MM.1S (cell line): ENCODE measurements around the gene AHNAK.

Source experiments
- DNase-seq: peaks from one replicate; pipeline ENCODE4 v3.0.0-alpha.2; 2015
- H2AFZ ChIP-seq: fragments of 300-600 bp; sonication (generic); 2 replicates; pipeline ENCODE4 v1.6.0; 2016; ENCODE audit warnings: antibody characterized with exemption, low read length
- H3F3A ChIP-seq: fragments of 300-600 bp; sonication (generic); 2 replicates; pipeline ENCODE4 v1.6.1; 2016; ENCODE audit warnings: mild to moderate bottlenecking, antibody characterized with exemption, low read length, moderate library complexity, mixed read lengths; ENCODE audit not compliant: insufficient read depth
- H3K27ac ChIP-seq: fragments of 300-600 bp; sonication (generic); 2 replicates; pipeline ENCODE4 v1.5.1; 2016; ENCODE audit warnings: mild to moderate bottlenecking, low read length
- H3K27me3 ChIP-seq: fragments of 300-600 bp; sonication (generic); replicated peaks from 2 replicates; pipeline ENCODE4 v1.6.0; 2016; ENCODE audit warnings: low read length; ENCODE audit not compliant: insufficient read depth
- H3K36me3 ChIP-seq: fragments of 300-600 bp; sonication (generic); replicated peaks from 2 replicates; pipeline ENCODE4 v1.6.1; 2016; ENCODE audit warnings: mild to moderate bottlenecking, low read length, mixed read lengths; ENCODE audit not compliant: insufficient read depth
- H3K4me1 ChIP-seq: fragments of 300-600 bp; sonication (generic); 2 replicates; pipeline ENCODE4 v1.6.1; 2016; ENCODE audit warnings: low read length, mixed read lengths
- H3K4me2 ChIP-seq: fragments of 300-600 bp; sonication (generic); 2 replicates; pipeline ENCODE4 v1.6.0; 2016; ENCODE audit warnings: low read depth, low read length
- H3K4me3 ChIP-seq: fragments of 300-600 bp; sonication (generic); 2 replicates; pipeline ENCODE4 v1.5.1; 2016; ENCODE audit warnings: low read length, mixed read lengths
- H3K79me2 ChIP-seq: fragments of 300-600 bp; sonication (generic); 2 replicates; pipeline ENCODE4 v1.6.1; 2016; ENCODE audit warnings: mixed run types, low read length, mixed read lengths
- H3K9ac ChIP-seq: fragments of 300-600 bp; sonication (generic); 2 replicates; pipeline ENCODE4 v1.6.1; 2016; ENCODE audit warnings: low read length, mixed read lengths
- H3K9me2 ChIP-seq: fragments of 300-600 bp; sonication (generic); replicated peaks from 2 replicates; pipeline ENCODE4 v1.6.1; 2016; ENCODE audit warnings: mild to moderate bottlenecking, low read length, mixed read lengths; ENCODE audit not compliant: insufficient read depth
- H3K9me3 ChIP-seq: fragments of 300-600 bp; sonication (generic); replicated peaks from 2 replicates; pipeline ENCODE4 v1.6.1; 2016; ENCODE audit warnings: mild to moderate bottlenecking, low read length, mixed read lengths; ENCODE audit not compliant: insufficient read depth
- H4K20me1 ChIP-seq: fragments of 300-600 bp; sonication (generic); 2 replicates; pipeline ENCODE4 v1.6.1; 2016; ENCODE audit warnings: mild to moderate bottlenecking, low read length, moderate library complexity, mixed read lengths; ENCODE audit not compliant: insufficient read depth
- EZH2 ChIP-seq: fragments of 300-600 bp; sonication (generic); optimal IDR thresholded peaks from 2 replicates; pipeline ENCODE3; 2017; ENCODE audit warnings: low read depth, mild to moderate bottlenecking, antibody characterized with exemption, low read length, mixed read lengths
- EZH2phosphoT487 ChIP-seq: fragments of 300-600 bp; sonication (generic); IDR thresholded peaks from 2 replicates; pipeline ENCODE4 v1.6.1; 2018; ENCODE audit warnings: antibody characterized with exemption, low read length
- TF ChIP-seq, protein P1 (sequence below): fragments of 300-600 bp; sonication (generic); IDR thresholded peaks from 2 replicates; pipeline ENCODE4 v1.5.1; 2016; ENCODE audit warnings: antibody characterized with exemption, low read length, mixed read lengths

The AHNAK gene

DNA sequence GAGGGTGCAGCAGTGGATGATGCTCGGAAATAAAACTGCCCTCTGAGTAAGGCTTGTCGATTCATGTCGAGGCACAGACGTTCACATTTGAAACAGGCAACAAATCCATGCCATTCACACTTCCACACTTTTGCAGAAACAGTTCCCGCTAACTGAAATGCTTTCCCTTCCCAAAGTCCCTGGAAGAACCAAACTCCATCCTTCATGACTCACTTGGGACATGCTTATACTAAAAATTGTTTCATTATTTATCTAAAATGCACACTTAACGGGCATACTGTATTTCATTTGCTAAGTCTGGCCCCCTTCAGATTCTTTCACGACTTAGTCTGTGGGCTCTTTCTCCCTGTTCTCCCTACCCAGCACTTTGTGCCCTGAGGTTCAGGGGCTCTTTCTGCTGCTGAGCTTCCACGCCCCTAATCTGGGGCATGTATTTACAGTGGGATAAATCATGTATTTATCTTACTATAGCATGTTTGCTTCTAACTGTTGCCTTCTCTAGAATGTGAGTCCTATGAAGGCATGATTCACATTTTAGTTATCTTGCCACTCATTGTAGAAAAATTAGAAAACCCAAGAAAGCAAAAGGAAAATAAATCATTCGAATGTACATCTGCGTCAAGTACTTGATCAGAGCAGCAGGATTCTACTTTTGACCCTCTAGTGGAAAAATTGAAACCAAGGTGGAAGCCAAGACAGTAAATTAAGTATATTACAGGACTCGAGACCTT, 115.3 kb downstream of the AHNAK start:
- Histone ChIP-seq H3K4me1 (peaks cover 10% of the 10 kb centered on the region; the same call in 1 of the 2 replicates), H3K9ac (no peak overlapping the region), H3K79me2 (no peaks in the 10 kb centered on the region), H3K4me2 (no peak overlapping the region), H3K27ac (no peak overlapping the region), H2AFZ (no peak overlapping the region), H3K4me3 (no peak overlapping the region), H3K9me3 (no peaks in the 10 kb centered on the region), H3K36me3 (no peaks in the 10 kb centered on the region), H3F3A (peaks cover 4% of the 10 kb centered on the region; the same call in 1 of the 2 replicates), H3K9me2 (no peaks in the 10 kb centered on the region), H4K20me1 (no peaks in the 10 kb centered on the region), H3K27me3 (no peaks in the 10 kb centered on the region)
- TF ChIP-seq, protein P1, sequence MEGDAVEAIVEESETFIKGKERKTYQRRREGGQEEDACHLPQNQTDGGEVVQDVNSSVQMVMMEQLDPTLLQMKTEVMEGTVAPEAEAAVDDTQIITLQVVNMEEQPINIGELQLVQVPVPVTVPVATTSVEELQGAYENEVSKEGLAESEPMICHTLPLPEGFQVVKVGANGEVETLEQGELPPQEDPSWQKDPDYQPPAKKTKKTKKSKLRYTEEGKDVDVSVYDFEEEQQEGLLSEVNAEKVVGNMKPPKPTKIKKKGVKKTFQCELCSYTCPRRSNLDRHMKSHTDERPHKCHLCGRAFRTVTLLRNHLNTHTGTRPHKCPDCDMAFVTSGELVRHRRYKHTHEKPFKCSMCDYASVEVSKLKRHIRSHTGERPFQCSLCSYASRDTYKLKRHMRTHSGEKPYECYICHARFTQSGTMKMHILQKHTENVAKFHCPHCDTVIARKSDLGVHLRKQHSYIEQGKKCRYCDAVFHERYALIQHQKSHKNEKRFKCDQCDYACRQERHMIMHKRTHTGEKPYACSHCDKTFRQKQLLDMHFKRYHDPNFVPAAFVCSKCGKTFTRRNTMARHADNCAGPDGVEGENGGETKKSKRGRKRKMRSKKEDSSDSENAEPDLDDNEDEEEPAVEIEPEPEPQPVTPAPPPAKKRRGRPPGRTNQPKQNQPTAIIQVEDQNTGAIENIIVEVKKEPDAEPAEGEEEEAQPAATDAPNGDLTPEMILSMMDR: no peak
- TF ChIP-seq EZH2phosphoT487: no peak
- no peak for TF ChIP-seq EZH2
- no peak for DNase-seq

DNA sequence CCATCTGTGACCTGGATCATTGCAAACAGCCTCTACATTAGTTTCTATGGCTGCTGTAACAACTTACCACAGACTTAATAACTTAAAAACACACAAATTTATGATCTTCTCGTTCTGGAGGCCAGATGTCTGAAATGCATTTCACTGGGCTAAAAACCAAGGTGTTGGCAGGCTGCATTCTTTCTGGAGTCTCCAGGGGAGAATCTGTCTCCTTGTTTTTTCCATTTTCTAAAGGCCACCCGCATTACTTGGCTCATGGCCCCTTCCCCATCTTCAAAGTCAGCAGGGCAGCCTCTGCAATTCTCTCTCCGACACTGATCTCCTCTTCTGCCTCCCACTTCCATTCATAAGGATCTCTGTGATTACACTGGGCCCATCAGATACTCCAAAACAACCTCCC, 116.2 kb downstream of the AHNAK start:
- peaks cover 6% of the 10 kb centered on the region; the same call in 1 of the 2 replicates for H3K4me1 ChIP-seq
- no peaks in the 10 kb centered on the region for H4K20me1 ChIP-seq
- no peak overlapping the region for H3K4me2 ChIP-seq
- no peaks in the 10 kb centered on the region for H3K36me3 ChIP-seq
- no peak overlapping the region for H3K9ac ChIP-seq
- no peaks in the 10 kb centered on the region for H3K9me3 ChIP-seq
- H3K79me2 ChIP-seq: no peaks in the 10 kb centered on the region
- no peak overlapping the region for H3K27ac ChIP-seq
- H3K4me3 ChIP-seq: no peak overlapping the region
- no peak for DNase-seq
- H3F3A ChIP-seq: no peaks in the 10 kb centered on the region
- H3K27me3 ChIP-seq: no peaks in the 10 kb centered on the region
- no peaks in the 10 kb centered on the region for H3K9me2 ChIP-seq
- TF ChIP-seq EZH2phosphoT487: no peak
- TF ChIP-seq, protein P1: no peak
- TF ChIP-seq EZH2: no peak
- H2AFZ ChIP-seq: no peak overlapping the region

DNA sequence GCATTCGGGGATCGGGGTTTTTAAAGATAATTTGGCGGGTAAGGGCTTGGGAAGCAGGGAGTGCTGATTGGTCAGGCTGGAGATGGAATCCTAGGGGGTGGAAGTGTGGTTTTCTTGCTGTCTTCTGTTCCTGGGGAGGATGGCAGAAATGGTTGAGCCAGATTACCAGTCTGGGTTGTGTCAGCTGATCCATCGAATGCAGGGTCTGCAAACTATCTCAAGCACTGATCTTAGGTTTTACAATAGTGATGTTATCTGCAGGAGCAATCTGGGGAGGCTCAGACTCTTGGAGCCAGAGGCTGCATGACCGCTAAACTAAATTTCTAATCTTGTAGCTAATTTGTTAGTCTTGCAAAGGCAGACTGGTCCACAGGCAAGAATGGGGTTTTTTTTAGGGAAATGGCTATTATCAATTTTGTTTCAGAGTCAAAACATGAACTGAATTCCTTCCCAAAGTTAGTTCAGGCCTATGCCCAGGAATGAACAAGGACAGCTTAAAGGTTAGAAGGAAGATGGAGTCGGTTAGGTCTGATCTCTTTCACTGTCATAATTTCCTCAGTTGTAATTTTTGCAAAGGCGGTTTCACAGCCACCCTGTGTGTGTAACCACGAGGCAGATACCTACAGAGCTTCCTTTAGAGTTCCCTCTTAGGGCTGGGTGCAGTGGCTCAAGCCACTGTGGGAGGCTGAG, 117.6 kb downstream of the AHNAK start:
- Histone ChIP-seq H3F3A (no peaks in the 10 kb centered on the region), H4K20me1 (no peaks in the 10 kb centered on the region), H2AFZ (no peak overlapping the region), H3K9me2 (no peaks in the 10 kb centered on the region), H3K79me2 (no peaks in the 10 kb centered on the region), H3K4me2 (no peak overlapping the region), H3K4me3 (no peak overlapping the region), H3K27me3 (no peaks in the 10 kb centered on the region), H3K9me3 (no peaks in the 10 kb centered on the region), H3K4me1 (peaks cover 6% of the 10 kb centered on the region; the same call in 1 of the 2 replicates), H3K9ac (no peak overlapping the region), H3K27ac (no peak overlapping the region), H3K36me3 (no peaks in the 10 kb centered on the region)
- no peak for DNase-seq
- TF ChIP-seq EZH2: no peak
- TF ChIP-seq, protein P1: no peak
- no peak for TF ChIP-seq EZH2phosphoT487
